SK-N-MC (cell line): ENCODE data around the gene NDST1.

Experiments
- EZH2 ChIP-seq: fragments of 200-600 bp; sonication (generic); IDR thresholded peaks from one replicate; pipeline ENCODE4 v1.6.1; 2017; ENCODE audit warnings: antibody characterized with exemption
- POLR2AphosphoS5 ChIP-seq: IDR thresholded peaks from 2 replicates; pipeline ENCODE4 v1.6.1; 2012; ENCODE audit warnings: mild to moderate bottlenecking, low read depth, low read length, borderline replicate concordance

GRCh38 chr5:150511578-150512367 lies 3.8 kb downstream of the NDST1 start:
- no peak for TF ChIP-seq POLR2AphosphoS5
- TF ChIP-seq EZH2 = no peak
